Measurements from ENCODE around the gene GALNT2. TPM values are rescaled to one million over a fixed set of nuclear protein-coding genes. Genes with fewer than 3 reads are reported as not detected.

The GALNT2 gene
- total and polyA plus RNA-seq, 2 experiments from 2014 or later = 17.8 to 48.3 TPM

DNA sequence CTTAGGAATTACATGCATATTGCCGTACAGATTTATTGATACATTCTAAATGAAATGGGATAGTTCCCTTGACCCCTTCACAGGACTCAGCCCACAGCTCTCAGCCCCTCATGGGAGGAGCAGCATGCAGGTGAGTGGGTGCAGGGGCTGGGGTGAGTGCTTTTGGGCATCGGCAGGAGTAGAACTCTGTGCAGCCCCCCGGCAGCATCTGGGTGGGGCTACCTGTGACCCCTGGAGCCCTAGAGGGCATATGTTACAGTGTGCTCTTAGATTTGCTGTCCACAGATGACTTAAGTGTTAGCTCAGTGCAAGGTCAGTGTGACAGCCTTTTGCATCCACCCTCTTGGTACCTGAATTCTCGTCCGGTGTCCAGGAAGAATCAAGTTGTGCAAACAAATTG is 120.3 kb downstream of the GALNT2 start:
- Histone ChIP-seq H3K79me2 (replicated peaks; ENCODE audit: insufficient read depth) (peaks cover 4% of the 10 kb centered on the region), H3K27me3 (ENCODE audit: insufficient read depth) (no peaks in the 10 kb centered on the region), H2AFZ (no peak overlapping the region), H3K36me3 (ENCODE audit: insufficient read depth) (no peaks in the 10 kb centered on the region), H3K27ac (ENCODE audit: low read depth) (no peak overlapping the region), H3K9me2 (ENCODE audit: insufficient read depth) (no peaks in the 10 kb centered on the region), H3K4me3 (no peak overlapping the region), H3F3A (replicated peaks; ENCODE audit: low read depth) (no peaks in the 10 kb centered on the region), H3K4me2 (no peak overlapping the region), H3K4me1 (ENCODE audit: insufficient read depth) (peaks cover 24% of the 10 kb centered on the region), H4K20me1 (replicated peaks; ENCODE audit: insufficient read depth) (no peaks in the 10 kb centered on the region)
- ATAC-seq (no peak), DNase-seq (ENCODE audit: low spot score) (no peak)
- Mint-ChIP-seq H3K9me3 (peaks cover 3% of the 10 kb centered on the region; the same call in 2 of the 3 replicates), H3K4me1 (peaks cover 29% of the 10 kb centered on the region), H3K36me3 (ENCODE audit: low read depth) (peaks cover 23% of the 10 kb centered on the region), H3K27ac (no peak overlapping the region; the same call in 1 of the 2 replicates), H3K27me3 (ENCODE audit: insufficient read depth, low read depth, poor library complexity) (peaks cover 4% of the 10 kb centered on the region), H3K4me3 (no peak overlapping the region)
- TF ChIP-seq, protein P1, sequence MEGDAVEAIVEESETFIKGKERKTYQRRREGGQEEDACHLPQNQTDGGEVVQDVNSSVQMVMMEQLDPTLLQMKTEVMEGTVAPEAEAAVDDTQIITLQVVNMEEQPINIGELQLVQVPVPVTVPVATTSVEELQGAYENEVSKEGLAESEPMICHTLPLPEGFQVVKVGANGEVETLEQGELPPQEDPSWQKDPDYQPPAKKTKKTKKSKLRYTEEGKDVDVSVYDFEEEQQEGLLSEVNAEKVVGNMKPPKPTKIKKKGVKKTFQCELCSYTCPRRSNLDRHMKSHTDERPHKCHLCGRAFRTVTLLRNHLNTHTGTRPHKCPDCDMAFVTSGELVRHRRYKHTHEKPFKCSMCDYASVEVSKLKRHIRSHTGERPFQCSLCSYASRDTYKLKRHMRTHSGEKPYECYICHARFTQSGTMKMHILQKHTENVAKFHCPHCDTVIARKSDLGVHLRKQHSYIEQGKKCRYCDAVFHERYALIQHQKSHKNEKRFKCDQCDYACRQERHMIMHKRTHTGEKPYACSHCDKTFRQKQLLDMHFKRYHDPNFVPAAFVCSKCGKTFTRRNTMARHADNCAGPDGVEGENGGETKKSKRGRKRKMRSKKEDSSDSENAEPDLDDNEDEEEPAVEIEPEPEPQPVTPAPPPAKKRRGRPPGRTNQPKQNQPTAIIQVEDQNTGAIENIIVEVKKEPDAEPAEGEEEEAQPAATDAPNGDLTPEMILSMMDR (conservative IDR thresholded peaks at IDR 0.05; ENCODE audit: low read depth in 2 of 2) = no peak
- TF ChIP-seq, protein P2, sequence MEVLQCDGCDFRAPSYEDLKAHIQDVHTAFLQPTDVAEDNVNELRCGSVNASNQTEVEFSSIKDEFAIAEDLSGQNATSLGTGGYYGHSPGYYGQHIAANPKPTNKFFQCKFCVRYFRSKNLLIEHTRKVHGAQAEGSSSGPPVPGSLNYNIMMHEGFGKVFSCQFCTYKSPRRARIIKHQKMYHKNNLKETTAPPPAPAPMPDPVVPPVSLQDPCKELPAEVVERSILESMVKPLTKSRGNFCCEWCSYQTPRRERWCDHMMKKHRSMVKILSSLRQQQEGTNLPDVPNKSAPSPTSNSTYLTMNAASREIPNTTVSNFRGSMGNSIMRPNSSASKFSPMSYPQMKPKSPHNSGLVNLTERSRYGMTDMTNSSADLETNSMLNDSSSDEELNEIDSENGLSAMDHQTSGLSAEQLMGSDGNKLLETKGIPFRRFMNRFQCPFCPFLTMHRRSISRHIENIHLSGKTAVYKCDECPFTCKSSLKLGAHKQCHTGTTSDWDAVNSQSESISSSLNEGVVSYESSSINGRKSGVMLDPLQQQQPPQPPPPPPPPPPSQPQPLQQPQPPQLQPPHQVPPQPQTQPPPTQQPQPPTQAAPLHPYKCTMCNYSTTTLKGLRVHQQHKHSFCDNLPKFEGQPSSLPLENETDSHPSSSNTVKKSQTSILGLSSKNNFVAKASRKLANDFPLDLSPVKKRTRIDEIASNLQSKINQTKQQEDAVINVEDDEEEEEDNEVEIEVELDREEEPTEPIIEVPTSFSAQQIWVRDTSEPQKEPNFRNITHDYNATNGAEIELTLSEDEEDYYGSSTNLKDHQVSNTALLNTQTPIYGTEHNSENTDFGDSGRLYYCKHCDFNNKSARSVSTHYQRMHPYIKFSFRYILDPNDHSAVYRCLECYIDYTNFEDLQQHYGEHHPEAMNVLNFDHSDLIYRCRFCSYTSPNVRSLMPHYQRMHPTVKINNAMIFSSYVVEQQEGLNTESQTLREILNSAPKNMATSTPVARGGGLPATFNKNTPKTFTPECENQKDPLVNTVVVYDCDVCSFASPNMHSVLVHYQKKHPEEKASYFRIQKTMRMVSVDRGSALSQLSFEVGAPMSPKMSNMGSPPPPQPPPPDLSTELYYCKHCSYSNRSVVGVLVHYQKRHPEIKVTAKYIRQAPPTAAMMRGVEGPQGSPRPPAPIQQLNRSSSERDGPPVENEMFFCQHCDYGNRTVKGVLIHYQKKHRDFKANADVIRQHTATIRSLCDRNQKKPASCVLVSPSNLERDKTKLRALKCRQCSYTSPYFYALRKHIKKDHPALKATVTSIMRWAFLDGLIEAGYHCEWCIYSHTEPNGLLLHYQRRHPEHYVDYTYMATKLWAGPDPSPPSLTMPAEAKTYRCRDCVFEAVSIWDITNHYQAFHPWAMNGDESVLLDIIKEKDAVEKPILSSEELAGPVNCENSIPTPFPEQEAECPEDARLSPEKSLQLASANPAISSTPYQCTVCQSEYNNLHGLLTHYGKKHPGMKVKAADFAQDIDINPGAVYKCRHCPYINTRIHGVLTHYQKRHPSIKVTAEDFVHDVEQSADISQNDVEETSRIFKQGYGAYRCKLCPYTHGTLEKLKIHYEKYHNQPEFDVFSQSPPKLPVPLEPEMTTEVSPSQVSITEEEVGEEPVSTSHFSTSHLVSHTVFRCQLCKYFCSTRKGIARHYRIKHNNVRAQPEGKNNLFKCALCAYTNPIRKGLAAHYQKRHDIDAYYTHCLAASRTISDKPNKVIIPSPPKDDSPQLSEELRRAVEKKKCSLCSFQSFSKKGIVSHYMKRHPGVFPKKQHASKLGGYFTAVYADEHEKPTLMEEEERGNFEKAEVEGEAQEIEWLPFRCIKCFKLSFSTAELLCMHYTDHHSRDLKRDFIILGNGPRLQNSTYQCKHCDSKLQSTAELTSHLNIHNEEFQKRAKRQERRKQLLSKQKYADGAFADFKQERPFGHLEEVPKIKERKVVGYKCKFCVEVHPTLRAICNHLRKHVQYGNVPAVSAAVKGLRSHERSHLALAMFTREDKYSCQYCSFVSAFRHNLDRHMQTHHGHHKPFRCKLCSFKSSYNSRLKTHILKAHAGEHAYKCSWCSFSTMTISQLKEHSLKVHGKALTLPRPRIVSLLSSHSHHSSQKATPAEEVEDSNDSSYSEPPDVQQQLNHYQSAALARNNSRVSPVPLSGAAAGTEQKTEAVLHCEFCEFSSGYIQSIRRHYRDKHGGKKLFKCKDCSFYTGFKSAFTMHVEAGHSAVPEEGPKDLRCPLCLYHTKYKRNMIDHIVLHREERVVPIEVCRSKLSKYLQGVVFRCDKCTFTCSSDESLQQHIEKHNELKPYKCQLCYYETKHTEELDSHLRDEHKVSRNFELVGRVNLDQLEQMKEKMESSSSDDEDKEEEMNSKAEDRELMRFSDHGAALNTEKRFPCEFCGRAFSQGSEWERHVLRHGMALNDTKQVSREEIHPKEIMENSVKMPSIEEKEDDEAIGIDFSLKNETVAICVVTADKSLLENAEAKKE (CRISPR knock-in tag; IDR thresholded peaks at IDR 0.05) = no peak
- TF ChIP-seq CREB1 (CRISPR knock-in tag; IDR thresholded peaks at IDR 0.05; ENCODE audit: low read depth) = no peak
- no peak for TF ChIP-seq EZH2 (IDR thresholded peaks at IDR 0.05; ENCODE audit: low read depth, unreplicated experiment)
- TF ChIP-seq STAT1 (IDR thresholded peaks at IDR 0.05; ENCODE audit: unreplicated experiment) = no peak
- no peak for TF ChIP-seq ZNF331 (CRISPR knock-in tag; IDR thresholded peaks at IDR 0.05; ENCODE audit: low read depth)
- no peak for TF ChIP-seq EZH2phosphoT487 (IDR thresholded peaks at IDR 0.05; ENCODE audit: unreplicated experiment)
- no peak for TF ChIP-seq ZNF114 (CRISPR knock-in tag; IDR thresholded peaks at IDR 0.05)
- TF ChIP-seq, protein P3, sequence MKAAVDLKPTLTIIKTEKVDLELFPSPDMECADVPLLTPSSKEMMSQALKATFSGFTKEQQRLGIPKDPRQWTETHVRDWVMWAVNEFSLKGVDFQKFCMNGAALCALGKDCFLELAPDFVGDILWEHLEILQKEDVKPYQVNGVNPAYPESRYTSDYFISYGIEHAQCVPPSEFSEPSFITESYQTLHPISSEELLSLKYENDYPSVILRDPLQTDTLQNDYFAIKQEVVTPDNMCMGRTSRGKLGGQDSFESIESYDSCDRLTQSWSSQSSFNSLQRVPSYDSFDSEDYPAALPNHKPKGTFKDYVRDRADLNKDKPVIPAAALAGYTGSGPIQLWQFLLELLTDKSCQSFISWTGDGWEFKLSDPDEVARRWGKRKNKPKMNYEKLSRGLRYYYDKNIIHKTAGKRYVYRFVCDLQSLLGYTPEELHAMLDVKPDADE (IDR thresholded peaks at IDR 0.05) = no peak
- TF ChIP-seq, protein P4, sequence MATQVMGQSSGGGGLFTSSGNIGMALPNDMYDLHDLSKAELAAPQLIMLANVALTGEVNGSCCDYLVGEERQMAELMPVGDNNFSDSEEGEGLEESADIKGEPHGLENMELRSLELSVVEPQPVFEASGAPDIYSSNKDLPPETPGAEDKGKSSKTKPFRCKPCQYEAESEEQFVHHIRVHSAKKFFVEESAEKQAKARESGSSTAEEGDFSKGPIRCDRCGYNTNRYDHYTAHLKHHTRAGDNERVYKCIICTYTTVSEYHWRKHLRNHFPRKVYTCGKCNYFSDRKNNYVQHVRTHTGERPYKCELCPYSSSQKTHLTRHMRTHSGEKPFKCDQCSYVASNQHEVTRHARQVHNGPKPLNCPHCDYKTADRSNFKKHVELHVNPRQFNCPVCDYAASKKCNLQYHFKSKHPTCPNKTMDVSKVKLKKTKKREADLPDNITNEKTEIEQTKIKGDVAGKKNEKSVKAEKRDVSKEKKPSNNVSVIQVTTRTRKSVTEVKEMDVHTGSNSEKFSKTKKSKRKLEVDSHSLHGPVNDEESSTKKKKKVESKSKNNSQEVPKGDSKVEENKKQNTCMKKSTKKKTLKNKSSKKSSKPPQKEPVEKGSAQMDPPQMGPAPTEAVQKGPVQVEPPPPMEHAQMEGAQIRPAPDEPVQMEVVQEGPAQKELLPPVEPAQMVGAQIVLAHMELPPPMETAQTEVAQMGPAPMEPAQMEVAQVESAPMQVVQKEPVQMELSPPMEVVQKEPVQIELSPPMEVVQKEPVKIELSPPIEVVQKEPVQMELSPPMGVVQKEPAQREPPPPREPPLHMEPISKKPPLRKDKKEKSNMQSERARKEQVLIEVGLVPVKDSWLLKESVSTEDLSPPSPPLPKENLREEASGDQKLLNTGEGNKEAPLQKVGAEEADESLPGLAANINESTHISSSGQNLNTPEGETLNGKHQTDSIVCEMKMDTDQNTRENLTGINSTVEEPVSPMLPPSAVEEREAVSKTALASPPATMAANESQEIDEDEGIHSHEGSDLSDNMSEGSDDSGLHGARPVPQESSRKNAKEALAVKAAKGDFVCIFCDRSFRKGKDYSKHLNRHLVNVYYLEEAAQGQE (IDR thresholded peaks at IDR 0.05; ENCODE audit: unreplicated experiment) = no peak
- TF ChIP-seq JUNB (IDR thresholded peaks at IDR 0.05; ENCODE audit: unreplicated experiment) = no peak
- no peak for TF ChIP-seq NANOG (IDR thresholded peaks at IDR 0.05; ENCODE audit: borderline replicate concordance)
- TF ChIP-seq POLR2AphosphoS5 (IDR thresholded peaks at IDR 0.05; ENCODE audit: low read depth) = no peak

Data from GM23338 (cell line).